Coronary artery (tissue), 2 donors: Measurements from ENCODE around the gene OCA2.

Experiments
- DNase-seq: peaks from one replicate; pipeline ENCODE4 v3.0.0-alpha.2; 2017; ENCODE audit warnings: low spot score
- H3K27ac ChIP-seq, 2 donors: fragments of 200-600 bp; sonication (generic); one replicate each; pipeline ENCODE4 v1.5.1; 2016 to 2019
- H3K4me3 ChIP-seq: fragments of 200-600 bp; sonication (generic); 2 replicates; pipeline ENCODE4 v1.5.1; 2016; ENCODE audit warnings: mild to moderate bottlenecking, moderate library complexity
- CTCF ChIP-seq: fragments of 200-600 bp; sonication (generic); IDR thresholded peaks from one replicate; pipeline ENCODE4 v1.5.1; 2019; ENCODE audit warnings: antibody characterized with exemption

Gene OCA2

GRCh38 chr15:27832237-27832596, 266.9 kb downstream of the OCA2 start:
- DNase-seq, result no peak
- Histone ChIP-seq H3K4me3 (no peak overlapping the region), H3K27ac (no peak overlapping the region)
- TF ChIP-seq CTCF, result no peak

- H3K4me3 ChIP-seq, result no peak overlapping the region
- TF ChIP-seq CTCF, result no peak
- DNase-seq, result peak; percentile 52
- H3K27ac ChIP-seq, result no peak overlapping the region
Observed at GRCh38 chr15:27831384-27832236, 267.5 kb downstream of the OCA2 start.

- DNase-seq, result peak; percentile 11
- H3K4me3 ChIP-seq, result no peak overlapping the region
- TF ChIP-seq CTCF, result no peak
- H3K27ac ChIP-seq, result no peak overlapping the region
Observed at GRCh38 chr15:27828746-27829145, 270.4 kb downstream of the OCA2 start.

GRCh38 chr15:27826902-27827714, 272.0 kb downstream of the OCA2 start:
- no peak for DNase-seq
- no peak overlapping the region for H3K4me3 ChIP-seq
- TF ChIP-seq CTCF, result no peak
- no peak overlapping the region for H3K27ac ChIP-seq

GRCh38 chr15:27826411-27826810, 272.7 kb downstream of the OCA2 start:
- no peak for TF ChIP-seq CTCF
- H3K4me3 ChIP-seq, result no peak overlapping the region
- DNase-seq, result no peak
- H3K27ac ChIP-seq, result no peak overlapping the region

- Histone ChIP-seq H3K27ac (no peak overlapping the region), H3K4me3 (no peak overlapping the region)
- DNase-seq, result no peak
- no peak for TF ChIP-seq CTCF
Observed at GRCh38 chr15:27824841-27825422, 274.2 kb downstream of the OCA2 start.
